ENCODE data around the gene SMG9.
"Not testable (repeated sequence)": the region's sequence is repeated elsewhere in the genome, so short reads cannot be mapped to it uniquely, and the experiment has no call there.

Gene SMG9

GRCh38 chr19:43690890-43691289 is 63.9 kb downstream of the SMG9 start:
- no peak for DNase-seq (ENCODE audit: low spot score)

- no peak for DNase-seq (ENCODE audit: low spot score)
These were observed 64.3 kb downstream of the SMG9 start for GRCh38 chr19:43690444-43690843.

GRCh38 chr19:43688059-43688701 is 66.6 kb downstream of the SMG9 start:
- DNase-seq (ENCODE audit: low spot score) = no peak

GRCh38 chr19:43687660-43687997 is 67.1 kb downstream of the SMG9 start:
- DNase-seq (ENCODE audit: low spot score) = no peak

GRCh38 chr19:43684326-43684725 is 70.4 kb downstream of the SMG9 start:
- no peak for DNase-seq (ENCODE audit: low spot score)

GRCh38 chr19:43683905-43684304 is 70.9 kb downstream of the SMG9 start:
- no peak for DNase-seq (ENCODE audit: low spot score)

- no peak for DNase-seq (ENCODE audit: low spot score)
These were observed 71.7 kb downstream of the SMG9 start for GRCh38 chr19:43682824-43683661.

- DNase-seq (ENCODE audit: low spot score) = not testable (repeated sequence)
These were observed 72.5 kb downstream of the SMG9 start for GRCh38 chr19:43682269-43682668.

- no peak for DNase-seq (ENCODE audit: low spot score)
These were observed 72.9 kb downstream of the SMG9 start for GRCh38 chr19:43681821-43682220.

GRCh38 chr19:43678512-43679261 is 76.1 kb downstream of the SMG9 start:
- no peak for DNase-seq (ENCODE audit: low spot score)
